VCaP (cell line): ENCODE results near the gene SECTM1.
A peak's percentile ranks its signal among the peaks of the same experiment; 100 is the strongest.

ENCODE experiments used
- H3K27ac ChIP-seq: fragments of 450-650 bp; 2 replicates; pipeline ENCODE4 v1.5.1; 2017
- TF ChIP-seq, protein P1 (sequence below): fragments of 450-650 bp; conservative IDR thresholded peaks from 2 replicates; pipeline ENCODE4 v1.5.1; 2017; ENCODE audit warnings: mild to moderate bottlenecking, moderate library complexity

The SECTM1 gene

DNA sequence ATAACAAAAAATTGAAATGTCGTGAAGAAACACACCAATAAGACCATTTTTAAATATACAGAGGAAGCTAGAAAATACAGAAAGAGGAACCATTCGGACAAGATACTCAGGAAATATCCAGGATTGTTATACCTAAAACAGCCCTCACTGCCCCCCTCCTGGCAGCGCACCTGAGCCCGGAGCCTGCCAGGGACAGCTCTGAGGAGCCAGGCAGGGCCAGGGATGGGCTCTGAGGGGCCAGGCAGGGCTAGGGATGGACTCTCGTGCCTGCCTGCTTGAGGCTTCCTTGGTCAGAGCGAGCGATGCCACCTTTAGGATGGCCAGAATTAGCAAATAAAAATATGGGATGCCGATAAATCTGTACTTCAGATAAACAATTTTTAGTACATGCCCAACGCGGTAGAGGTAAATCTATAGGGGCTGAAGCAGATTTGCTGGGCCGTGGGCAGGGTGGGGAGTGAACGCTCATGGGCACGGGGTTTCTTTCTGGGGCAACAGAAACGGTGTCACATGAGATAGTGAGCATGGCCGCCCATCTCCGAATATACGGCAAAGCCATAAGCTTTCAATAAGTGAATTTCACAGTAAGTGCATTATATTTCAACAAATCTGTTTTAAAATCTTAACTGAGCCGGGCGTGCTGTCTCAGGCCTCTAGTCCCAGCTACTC, 41.9 kb downstream of the SECTM1 start:
- TF ChIP-seq, protein P1, sequence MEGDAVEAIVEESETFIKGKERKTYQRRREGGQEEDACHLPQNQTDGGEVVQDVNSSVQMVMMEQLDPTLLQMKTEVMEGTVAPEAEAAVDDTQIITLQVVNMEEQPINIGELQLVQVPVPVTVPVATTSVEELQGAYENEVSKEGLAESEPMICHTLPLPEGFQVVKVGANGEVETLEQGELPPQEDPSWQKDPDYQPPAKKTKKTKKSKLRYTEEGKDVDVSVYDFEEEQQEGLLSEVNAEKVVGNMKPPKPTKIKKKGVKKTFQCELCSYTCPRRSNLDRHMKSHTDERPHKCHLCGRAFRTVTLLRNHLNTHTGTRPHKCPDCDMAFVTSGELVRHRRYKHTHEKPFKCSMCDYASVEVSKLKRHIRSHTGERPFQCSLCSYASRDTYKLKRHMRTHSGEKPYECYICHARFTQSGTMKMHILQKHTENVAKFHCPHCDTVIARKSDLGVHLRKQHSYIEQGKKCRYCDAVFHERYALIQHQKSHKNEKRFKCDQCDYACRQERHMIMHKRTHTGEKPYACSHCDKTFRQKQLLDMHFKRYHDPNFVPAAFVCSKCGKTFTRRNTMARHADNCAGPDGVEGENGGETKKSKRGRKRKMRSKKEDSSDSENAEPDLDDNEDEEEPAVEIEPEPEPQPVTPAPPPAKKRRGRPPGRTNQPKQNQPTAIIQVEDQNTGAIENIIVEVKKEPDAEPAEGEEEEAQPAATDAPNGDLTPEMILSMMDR: no peak
- peak overlapping the region; percentile 99 for H3K27ac ChIP-seq

DNA sequence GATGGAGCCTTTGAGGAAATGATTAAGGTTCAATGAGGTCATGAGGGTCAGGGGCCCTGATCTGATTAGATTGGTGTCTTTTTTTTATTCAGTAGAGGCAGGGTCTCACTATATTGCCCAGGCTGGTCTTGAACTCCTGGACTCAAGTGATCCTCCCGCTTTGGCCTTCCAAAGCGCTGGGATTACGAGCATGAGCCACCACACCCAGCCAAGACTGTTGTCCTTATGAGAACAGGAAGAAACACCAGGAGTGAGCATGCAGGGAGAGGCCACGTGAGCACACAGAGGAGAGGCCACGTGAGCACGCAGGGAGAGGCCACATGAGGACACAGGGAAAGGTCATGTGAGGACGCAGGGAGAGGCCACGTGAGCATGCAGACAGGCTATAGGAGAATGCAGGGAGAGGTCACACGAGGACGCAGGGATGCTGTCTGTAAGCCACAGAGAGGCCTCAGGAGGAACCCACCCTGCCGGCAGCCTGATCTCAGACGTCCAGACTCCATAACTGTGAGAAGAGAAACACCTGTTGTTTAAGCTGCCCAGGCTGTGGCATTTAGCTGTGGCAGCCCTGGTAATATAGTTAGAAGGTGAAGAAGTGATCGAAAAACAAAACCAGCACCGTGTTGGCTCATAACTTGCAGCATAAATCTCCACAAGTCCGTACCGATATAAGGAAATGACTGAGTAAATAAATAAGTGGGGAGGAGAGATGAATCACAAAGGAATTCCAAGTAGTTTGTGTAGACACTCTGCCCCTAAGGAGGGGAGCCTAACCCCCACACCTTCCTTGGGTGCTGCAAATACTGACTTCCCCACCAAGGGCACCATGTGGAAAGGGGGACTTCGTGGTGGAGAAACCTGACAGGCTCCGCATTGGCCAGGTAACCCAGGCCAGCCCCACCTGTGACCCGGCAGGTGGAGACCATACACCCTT, 45.4 kb downstream of the SECTM1 start:
- peak overlapping the region; percentile 84 for H3K27ac ChIP-seq
- TF ChIP-seq, protein P1: no peak

DNA sequence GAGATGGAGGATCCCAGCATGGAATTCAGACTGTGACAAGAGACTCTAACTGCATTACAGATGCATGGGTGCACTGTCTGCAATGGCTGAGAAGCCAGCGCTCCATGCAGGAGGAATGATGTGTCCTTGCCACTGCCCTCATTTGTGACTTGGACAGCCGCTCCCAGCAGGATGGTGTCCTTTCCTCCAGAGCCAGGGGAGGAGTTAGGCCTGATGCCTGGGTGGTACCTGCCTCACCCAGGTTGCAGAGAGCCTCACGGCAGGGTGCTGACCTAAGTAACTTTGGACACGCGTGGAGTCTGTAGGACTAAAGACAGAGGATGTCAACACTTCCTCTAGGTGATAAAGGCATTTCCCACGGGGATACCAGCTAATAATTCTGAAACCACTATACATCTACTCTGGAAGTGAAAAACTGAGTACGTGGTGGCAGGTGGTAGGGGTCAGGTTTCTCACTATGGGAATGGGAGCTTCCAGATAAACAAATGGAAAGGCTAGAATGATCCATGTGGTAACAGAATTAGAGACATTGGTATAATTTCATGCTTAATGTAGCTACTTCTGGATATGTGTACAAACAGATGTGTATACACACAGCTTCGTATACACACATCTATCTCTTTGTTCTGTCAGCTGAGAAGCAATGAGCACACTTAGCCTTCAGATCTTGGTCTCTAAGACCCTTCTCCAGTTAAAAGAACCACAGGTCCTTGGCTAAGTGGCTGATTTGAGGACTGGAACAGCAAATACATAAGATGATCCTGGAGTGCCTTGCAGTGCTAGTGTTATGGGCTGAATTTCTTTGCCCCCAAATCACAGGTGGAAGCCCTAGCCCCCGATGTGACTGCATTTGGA, 46.3 kb downstream of the SECTM1 start:
- TF ChIP-seq, protein P1: no peak

DNA sequence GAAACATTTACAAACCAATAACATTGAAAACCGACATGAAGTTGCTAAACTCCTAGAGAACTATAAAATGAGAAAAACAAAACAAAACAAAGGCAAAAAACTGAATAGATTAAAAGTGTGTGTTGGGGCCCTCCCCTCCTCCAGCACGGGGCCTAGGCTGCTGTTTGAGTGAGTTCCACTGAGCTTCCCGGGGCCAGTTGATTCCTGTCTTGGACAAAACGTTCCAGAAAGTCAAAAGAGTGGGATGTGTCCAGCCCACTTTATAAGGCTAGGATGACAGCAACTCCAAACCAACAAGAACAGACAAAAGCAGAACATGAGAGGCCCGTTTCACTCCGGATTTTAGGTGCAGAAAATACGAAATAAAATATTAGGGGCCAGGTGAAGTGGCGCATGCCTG, 48.4 kb downstream of the SECTM1 start:
- TF ChIP-seq, protein P1: no peak

More for the DNA sequence above, 46.3 kb downstream of the SECTM1 start:
- peak overlapping the region; percentile 84 for H3K27ac ChIP-seq

DNA sequence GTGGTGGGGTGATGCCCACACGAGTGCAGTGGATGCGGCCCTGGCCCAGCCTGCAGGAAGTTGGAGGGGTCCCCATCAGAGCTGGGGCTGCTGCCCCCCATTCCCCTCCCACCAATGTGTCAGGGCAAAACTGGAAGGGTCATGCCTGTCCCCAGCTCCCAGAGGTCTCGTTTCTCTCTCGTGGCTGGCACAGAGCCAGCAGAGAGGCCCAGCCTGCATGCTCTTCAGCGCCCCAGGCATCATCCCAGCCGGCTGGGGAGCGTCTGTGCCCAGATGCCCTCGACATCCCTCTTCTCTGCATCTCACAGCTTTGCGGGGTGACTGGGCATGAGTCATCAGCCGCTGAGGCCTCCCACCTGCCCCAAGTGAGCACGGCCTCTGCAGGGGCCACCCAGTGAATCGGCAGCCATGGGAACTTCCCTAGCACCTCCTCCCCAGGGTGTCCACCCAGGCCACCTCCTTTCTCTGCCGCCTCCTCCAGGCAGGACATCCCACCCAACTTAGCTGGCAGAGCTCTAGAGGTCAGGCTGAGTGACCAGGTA, 50.3 kb downstream of the SECTM1 start:
- TF ChIP-seq, protein P1: no peak
- H3K27ac ChIP-seq: peak overlapping the region; percentile 31; the same call in 1 of the 2 replicates

More for the DNA sequence above, 48.4 kb downstream of the SECTM1 start:
- H3K27ac ChIP-seq: no peak overlapping the region

DNA sequence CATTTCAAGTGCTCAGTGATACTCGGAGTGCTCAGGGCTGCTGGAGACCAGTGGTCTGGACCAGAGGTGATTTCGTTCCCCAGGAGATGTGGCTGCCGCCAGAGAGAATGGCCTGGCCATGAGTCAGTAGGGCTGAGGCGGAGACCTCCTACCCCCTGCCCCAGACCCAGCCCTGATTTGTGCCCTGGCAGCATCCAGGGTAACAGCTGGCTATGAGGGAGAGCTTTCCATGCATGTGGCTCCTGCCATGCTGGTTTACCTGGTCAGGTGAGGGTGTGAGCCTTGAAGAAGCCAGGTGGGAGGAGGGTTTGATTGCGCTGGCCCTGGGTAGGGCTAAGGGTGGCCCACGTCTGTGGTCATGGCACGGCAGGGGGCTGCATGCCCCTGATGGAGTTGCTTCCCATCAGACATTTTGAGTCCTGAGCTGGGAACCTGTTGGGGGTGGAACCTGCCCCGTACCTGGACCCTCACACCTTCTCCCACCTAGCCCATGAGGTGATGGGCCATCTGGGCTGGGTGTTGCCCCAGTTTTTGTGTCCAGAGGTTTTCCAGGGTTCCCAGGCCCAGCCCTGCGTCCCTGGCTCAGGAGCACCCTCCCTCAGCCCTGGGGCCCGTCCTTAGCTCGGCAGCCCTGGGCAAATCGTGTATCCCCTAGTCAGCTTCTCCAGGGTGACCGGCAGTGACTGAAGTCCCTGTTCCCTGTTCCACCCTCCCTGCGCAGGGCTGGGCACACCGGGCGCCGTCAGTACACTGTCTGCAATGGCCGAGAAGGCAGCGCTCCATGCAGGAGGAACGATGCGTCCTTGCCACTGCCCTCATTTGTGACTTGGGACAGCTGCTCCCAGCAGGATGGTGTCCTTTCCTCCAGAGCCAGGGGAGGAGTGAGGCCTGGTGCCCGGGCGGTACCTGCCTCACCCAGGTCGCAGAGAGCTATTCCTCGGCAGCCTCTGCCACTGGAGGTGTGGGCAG, 51.0 kb downstream of the SECTM1 start:
- TF ChIP-seq, protein P1: no peak
- H3K27ac ChIP-seq: peak overlapping the region; percentile 31; the same call in 1 of the 2 replicates
